WTC11 (cell line): Measurements from ENCODE around the gene ERFL. TPM values are rescaled to one million over a fixed set of nuclear protein-coding genes. Genes with fewer than 3 reads are reported as not detected.

ENCODE experiments used
- AR ChIP-seq: fragments of 250-450 bp; sonication (Bioruptor Pico); IDR thresholded peaks from 2 replicates; pipeline ENCODE4 v1.9.0; 2021; ENCODE audit warnings: mild to moderate bottlenecking
- ATF1 ChIP-seq: sonication (generic); formaldehyde crosslinking; IDR thresholded peaks from 2 replicates; pipeline ENCODE4 v1.8.1; 2023; ENCODE audit warnings: mild to moderate bottlenecking, moderate library complexity, missing genetic modification reagents
- CREB1 ChIP-seq: sonication (generic); formaldehyde crosslinking; IDR thresholded peaks from 2 replicates; pipeline ENCODE4 v1.8.0; 2023; ENCODE audit warnings: mild to moderate bottlenecking, missing genetic modification reagents
- E2F4 ChIP-seq: sonication (generic); formaldehyde crosslinking; IDR thresholded peaks from 2 replicates; pipeline ENCODE4 v1.8.1; 2022; ENCODE audit warnings: low read depth, mild to moderate bottlenecking, moderate library complexity, missing genetic modification reagents, borderline replicate concordance
- NFE2L1 ChIP-seq: sonication (generic); formaldehyde crosslinking; IDR thresholded peaks from 2 replicates; pipeline ENCODE4 v1.8.1; 2023; ENCODE audit warnings: missing genetic modification reagents
- PREB ChIP-seq: sonication (generic); formaldehyde crosslinking; IDR thresholded peaks from 2 replicates; pipeline ENCODE4 v1.8.1; 2022; ENCODE audit warnings: mild to moderate bottlenecking, missing genetic modification reagents, moderate library complexity, borderline replicate concordance
- SMAD3 ChIP-seq: sonication (generic); formaldehyde crosslinking; IDR thresholded peaks from 2 replicates; pipeline ENCODE4 v1.8.0; 2022; ENCODE audit warnings: missing genetic modification reagents, mild to moderate bottlenecking, borderline replicate concordance
- TEAD1 ChIP-seq: sonication (generic); formaldehyde crosslinking; IDR thresholded peaks from 2 replicates; pipeline ENCODE4 v1.8.0; 2022; ENCODE audit warnings: mild to moderate bottlenecking, missing genetic modification reagents
- TP53 ChIP-seq: sonication (generic); formaldehyde crosslinking; IDR thresholded peaks from 2 replicates; pipeline ENCODE4 v1.8.1; 2023; ENCODE audit warnings: mild to moderate bottlenecking, missing genetic modification reagents
- ZBTB43 ChIP-seq: sonication (generic); formaldehyde crosslinking; IDR thresholded peaks from 2 replicates; pipeline ENCODE4 v1.8.1; 2023; ENCODE audit warnings: mild to moderate bottlenecking, missing genetic modification reagents
- ZNF232 ChIP-seq: sonication (generic); formaldehyde crosslinking; IDR thresholded peaks from 2 replicates; pipeline ENCODE4 v1.8.0; 2022; ENCODE audit warnings: mild to moderate bottlenecking, missing genetic modification reagents
- total RNA-seq: library from RNA; stranded (reverse); gene quantifications from 3 replicates; pipeline ENCODE4 v1.2.3, GENCODE V29; 2021
- TF ChIP-seq, protein P1 (sequence below): sonication (generic); formaldehyde crosslinking; IDR thresholded peaks from 2 replicates; pipeline ENCODE4 v1.8.0; 2023; ENCODE audit warnings: missing genetic modification reagents, mild to moderate bottlenecking, borderline replicate concordance
- TF ChIP-seq, protein P2 (sequence below): fragments of 250-450 bp; sonication (Bioruptor Pico); IDR thresholded peaks from 2 replicates; pipeline ENCODE4 v1.9.0; 2021; ENCODE audit warnings: mild to moderate bottlenecking, borderline replicate concordance
- TF ChIP-seq, protein P3 (sequence below): fragments of 250-450 bp; sonication (Bioruptor Pico); IDR thresholded peaks from 2 replicates; pipeline ENCODE4 v1.8.0; 2021; ENCODE audit warnings: mild to moderate bottlenecking

Gene ERFL
- total RNA-seq, 1 experiment from 2014 or later: 0.31 TPM

DNA sequence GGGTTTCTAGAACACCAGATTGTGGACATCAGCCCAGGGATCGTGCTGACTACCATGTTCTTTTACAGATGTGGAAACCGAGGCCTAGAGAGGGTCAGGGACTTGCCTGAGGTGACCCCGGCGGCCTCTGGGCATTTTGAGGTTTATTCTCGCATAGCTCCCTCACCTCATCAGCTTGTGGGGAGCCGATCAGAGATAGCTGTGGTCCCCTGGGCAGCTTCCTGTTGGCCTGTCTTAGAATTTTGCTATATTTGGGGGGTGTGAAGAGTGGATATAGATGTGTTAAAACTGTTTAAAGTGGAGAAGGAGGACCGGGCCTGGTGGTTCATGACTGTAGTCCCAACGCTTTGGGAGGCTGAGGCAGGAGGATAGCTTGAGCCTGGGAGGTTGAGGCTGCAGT is 38.4 kb downstream of the ERFL start (continued):
- TF ChIP-seq, protein P1, sequence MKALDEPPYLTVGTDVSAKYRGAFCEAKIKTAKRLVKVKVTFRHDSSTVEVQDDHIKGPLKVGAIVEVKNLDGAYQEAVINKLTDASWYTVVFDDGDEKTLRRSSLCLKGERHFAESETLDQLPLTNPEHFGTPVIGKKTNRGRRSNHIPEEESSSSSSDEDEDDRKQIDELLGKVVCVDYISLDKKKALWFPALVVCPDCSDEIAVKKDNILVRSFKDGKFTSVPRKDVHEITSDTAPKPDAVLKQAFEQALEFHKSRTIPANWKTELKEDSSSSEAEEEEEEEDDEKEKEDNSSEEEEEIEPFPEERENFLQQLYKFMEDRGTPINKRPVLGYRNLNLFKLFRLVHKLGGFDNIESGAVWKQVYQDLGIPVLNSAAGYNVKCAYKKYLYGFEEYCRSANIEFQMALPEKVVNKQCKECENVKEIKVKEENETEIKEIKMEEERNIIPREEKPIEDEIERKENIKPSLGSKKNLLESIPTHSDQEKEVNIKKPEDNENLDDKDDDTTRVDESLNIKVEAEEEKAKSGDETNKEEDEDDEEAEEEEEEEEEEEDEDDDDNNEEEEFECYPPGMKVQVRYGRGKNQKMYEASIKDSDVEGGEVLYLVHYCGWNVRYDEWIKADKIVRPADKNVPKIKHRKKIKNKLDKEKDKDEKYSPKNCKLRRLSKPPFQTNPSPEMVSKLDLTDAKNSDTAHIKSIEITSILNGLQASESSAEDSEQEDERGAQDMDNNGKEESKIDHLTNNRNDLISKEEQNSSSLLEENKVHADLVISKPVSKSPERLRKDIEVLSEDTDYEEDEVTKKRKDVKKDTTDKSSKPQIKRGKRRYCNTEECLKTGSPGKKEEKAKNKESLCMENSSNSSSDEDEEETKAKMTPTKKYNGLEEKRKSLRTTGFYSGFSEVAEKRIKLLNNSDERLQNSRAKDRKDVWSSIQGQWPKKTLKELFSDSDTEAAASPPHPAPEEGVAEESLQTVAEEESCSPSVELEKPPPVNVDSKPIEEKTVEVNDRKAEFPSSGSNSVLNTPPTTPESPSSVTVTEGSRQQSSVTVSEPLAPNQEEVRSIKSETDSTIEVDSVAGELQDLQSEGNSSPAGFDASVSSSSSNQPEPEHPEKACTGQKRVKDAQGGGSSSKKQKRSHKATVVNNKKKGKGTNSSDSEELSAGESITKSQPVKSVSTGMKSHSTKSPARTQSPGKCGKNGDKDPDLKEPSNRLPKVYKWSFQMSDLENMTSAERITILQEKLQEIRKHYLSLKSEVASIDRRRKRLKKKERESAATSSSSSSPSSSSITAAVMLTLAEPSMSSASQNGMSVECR (CRISPR knock-in tag): no peak
- TF ChIP-seq TP53 (no peak), PREB (CRISPR knock-in tag) (no peak), SMAD3 (CRISPR knock-in tag) (no peak), ZNF232 (CRISPR knock-in tag) (no peak), CREB1 (no peak), E2F4 (CRISPR knock-in tag) (no peak), NFE2L1 (no peak), ZBTB43 (no peak), TEAD1 (CRISPR knock-in tag) (no peak), ATF1 (CRISPR knock-in tag) (no peak), AR (CRISPR knock-in tag) (no peak)
- TF ChIP-seq, protein P2, sequence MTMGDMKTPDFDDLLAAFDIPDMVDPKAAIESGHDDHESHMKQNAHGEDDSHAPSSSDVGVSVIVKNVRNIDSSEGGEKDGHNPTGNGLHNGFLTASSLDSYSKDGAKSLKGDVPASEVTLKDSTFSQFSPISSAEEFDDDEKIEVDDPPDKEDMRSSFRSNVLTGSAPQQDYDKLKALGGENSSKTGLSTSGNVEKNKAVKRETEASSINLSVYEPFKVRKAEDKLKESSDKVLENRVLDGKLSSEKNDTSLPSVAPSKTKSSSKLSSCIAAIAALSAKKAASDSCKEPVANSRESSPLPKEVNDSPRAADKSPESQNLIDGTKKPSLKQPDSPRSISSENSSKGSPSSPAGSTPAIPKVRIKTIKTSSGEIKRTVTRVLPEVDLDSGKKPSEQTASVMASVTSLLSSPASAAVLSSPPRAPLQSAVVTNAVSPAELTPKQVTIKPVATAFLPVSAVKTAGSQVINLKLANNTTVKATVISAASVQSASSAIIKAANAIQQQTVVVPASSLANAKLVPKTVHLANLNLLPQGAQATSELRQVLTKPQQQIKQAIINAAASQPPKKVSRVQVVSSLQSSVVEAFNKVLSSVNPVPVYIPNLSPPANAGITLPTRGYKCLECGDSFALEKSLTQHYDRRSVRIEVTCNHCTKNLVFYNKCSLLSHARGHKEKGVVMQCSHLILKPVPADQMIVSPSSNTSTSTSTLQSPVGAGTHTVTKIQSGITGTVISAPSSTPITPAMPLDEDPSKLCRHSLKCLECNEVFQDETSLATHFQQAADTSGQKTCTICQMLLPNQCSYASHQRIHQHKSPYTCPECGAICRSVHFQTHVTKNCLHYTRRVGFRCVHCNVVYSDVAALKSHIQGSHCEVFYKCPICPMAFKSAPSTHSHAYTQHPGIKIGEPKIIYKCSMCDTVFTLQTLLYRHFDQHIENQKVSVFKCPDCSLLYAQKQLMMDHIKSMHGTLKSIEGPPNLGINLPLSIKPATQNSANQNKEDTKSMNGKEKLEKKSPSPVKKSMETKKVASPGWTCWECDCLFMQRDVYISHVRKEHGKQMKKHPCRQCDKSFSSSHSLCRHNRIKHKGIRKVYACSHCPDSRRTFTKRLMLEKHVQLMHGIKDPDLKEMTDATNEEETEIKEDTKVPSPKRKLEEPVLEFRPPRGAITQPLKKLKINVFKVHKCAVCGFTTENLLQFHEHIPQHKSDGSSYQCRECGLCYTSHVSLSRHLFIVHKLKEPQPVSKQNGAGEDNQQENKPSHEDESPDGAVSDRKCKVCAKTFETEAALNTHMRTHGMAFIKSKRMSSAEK (CRISPR knock-in tag): no peak
- TF ChIP-seq, protein P3, sequence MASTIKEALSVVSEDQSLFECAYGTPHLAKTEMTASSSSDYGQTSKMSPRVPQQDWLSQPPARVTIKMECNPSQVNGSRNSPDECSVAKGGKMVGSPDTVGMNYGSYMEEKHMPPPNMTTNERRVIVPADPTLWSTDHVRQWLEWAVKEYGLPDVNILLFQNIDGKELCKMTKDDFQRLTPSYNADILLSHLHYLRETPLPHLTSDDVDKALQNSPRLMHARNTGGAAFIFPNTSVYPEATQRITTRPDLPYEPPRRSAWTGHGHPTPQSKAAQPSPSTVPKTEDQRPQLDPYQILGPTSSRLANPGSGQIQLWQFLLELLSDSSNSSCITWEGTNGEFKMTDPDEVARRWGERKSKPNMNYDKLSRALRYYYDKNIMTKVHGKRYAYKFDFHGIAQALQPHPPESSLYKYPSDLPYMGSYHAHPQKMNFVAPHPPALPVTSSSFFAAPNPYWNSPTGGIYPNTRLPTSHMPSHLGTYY (CRISPR knock-in tag): no peak
